PFSK-1 (cell line): ENCODE measurements around the gene HOXA13.

Experiments used
- POLR2AphosphoS5 ChIP-seq: IDR thresholded peaks from 2 replicates; pipeline ENCODE4 v1.6.1; 2012; ENCODE audit warnings: low read depth, mild to moderate bottlenecking, control low read depth, low read length, moderate library complexity
- REST ChIP-seq, 2 experiments: IDR thresholded peaks; 2 replicates each; pipeline versions ENCODE4 v1.6.1 to v1.8.0; 2011 to 2012; ENCODE audit warnings: low read depth in 2 of 2, low read length in 2 of 2, control low read depth in 1 of 2, inconsistent platforms in 1 of 2, mild to moderate bottlenecking in 1 of 2, moderate library complexity in 1 of 2; ENCODE audit not compliant: insufficient read depth in 1 of 2

GRCh38 chr7:27221201-27221797 lies 21.4 kb upstream of the HOXA13 start:
- TF ChIP-seq REST (IDR thresholded peaks at IDR 0.05; ENCODE audit: insufficient read depth in 1 of 2, low read depth in 2 of 2, low read length in 2 of 2) (no peak), POLR2AphosphoS5 (no peak)
